GM10248 (cell line): ENCODE results near the gene ATPAF2.
A peak's percentile ranks its signal among the peaks of the same experiment; 100 is the strongest.

ENCODE experiments used
- CTCF ChIA-PET: fragments of 300-600 bp; sonication (Branson Sonifier 250); formaldehyde crosslinking; extraction: SDS; loops from one replicate; lab custom pipeline; 2021; ENCODE audit warnings: antibody characterized with exemption; lab: Yijun Ruan, JAX
- POLR2A ChIA-PET: fragments of 350-650 bp; sonication (Branson Sonifier 250); formaldehyde crosslinking; extraction: SDS; loops from one replicate; lab custom pipeline; 2020; ENCODE audit warnings: antibody characterized with exemption; lab: Yijun Ruan, JAX
- DNase-seq: peaks from one replicate; pipeline ENCODE4 v3.0.0; 2012; ENCODE audit errors: extremely low spot score
- TF ChIP-seq, protein P1 (sequence below): IDR thresholded peaks from 2 replicates; pipeline ENCODE4 v1.5.1; 2012; ENCODE audit warnings: mild to moderate bottlenecking, low read depth; ENCODE audit errors: extremely low read depth, missing control alignments, control extremely low read depth

The ATPAF2 gene

DNA sequence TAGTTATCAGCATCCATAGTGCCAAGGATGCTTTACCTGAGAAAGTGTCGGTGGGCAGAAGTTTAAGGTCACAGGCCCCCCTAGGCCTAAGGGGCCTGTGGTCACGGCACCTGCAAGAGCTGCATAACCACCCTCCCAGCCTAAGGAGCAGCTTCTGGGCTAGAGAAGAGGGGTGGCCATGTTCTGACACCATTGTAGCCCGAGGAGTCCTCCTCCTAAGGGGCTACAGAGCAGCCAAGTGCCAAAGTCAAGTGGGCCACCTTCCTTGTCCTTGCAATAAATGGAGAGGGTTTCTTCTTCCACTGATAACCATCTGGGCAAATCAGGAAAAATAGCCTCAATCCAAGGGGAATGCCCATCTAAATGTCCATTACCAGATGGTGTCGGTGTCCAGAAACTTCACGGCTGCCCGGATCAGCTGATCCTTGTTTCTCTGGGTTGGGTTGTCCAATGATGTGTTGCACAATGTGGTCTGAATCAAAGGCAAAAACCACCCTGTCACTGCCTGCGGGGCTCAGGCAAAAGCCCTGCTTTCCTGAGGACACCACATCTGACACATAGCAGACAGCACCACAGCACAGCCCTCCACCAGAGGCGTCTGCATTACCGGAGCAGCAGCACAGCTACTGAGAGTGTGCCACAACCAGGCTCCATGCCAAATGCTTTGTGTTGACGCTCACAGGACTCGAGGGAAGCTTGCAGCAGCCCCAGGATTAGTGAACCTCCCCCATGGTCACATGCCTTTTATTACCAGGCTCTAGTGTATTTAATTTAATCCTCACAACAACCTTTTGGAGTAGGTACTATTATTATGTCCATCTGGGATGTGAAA is 12.8 kb downstream of the ATPAF2 start:
- ChIA-PET POLR2A (no interaction called here), CTCF (interaction anchor here (1.1 to 4.9 kb wide), 8 partner anchors 8 to 135 kb away, joined by 3 to 32 read pairs (median 4); no protein-coding TSS in a partner anchor)
- no peak for DNase-seq
- TF ChIP-seq, protein P1, sequence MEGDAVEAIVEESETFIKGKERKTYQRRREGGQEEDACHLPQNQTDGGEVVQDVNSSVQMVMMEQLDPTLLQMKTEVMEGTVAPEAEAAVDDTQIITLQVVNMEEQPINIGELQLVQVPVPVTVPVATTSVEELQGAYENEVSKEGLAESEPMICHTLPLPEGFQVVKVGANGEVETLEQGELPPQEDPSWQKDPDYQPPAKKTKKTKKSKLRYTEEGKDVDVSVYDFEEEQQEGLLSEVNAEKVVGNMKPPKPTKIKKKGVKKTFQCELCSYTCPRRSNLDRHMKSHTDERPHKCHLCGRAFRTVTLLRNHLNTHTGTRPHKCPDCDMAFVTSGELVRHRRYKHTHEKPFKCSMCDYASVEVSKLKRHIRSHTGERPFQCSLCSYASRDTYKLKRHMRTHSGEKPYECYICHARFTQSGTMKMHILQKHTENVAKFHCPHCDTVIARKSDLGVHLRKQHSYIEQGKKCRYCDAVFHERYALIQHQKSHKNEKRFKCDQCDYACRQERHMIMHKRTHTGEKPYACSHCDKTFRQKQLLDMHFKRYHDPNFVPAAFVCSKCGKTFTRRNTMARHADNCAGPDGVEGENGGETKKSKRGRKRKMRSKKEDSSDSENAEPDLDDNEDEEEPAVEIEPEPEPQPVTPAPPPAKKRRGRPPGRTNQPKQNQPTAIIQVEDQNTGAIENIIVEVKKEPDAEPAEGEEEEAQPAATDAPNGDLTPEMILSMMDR: no peak

DNA sequence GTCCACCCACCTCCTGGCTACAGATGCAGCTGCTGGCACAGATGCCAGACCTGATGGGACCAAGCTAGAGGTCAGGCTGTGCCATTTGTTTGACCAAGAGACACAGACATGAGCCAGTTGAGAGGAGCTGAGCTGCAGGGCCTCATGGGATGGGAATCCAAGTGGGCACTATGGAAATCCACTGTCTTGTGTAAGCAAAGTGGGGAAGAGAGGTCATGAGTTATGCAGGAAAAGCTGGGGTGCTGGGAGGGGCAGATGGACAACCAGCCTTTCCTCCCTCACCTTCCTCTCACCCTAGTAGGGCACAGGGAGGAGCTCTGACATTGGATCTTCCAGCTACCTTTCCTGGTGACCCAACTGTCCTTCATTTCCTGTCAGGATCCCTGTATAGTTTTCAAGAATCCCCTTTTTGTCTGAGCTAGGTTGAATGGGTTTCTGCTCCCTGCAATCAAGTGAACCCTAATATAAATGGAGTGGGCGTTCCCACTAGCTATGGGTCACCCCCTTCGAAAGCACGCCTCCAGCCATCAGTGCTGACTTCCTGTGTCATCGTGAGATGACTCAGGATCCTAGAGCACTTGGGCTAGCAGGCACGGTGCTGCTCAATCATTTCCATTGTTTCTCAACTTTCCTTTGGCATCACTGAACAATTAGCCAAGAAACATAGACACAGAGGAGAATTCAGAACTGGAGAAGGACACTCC is 13.6 kb downstream of the ATPAF2 start:
- ChIA-PET POLR2A (no interaction called here), CTCF (interaction anchor here (1.0 to 4.9 kb wide), 9 partner anchors 9 to 134 kb away, joined by 3 to 32 read pairs (median 4); no protein-coding TSS in a partner anchor)
- peak; percentile 79 for DNase-seq
- TF ChIP-seq, protein P1: no peak

DNA sequence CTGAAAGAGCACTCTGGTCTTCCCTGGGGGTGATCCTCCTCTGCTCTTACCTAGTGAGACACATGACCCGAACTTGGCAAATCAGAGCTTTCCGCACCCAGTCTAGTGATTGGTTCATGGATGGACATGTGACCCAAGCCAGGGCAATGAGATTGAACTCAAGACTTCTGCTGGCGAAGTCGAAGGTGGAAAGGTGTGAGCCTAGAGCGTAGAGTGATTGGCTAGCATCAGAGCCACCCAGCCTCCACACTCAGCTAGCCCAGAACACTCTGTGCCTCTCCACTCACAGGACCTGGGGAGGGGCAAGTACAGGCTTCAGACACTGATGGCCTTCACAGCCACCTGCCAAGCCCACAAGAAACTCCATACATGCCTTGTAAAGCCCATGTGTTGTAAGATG is 17.6 kb downstream of the ATPAF2 start:
- TF ChIP-seq, protein P1: no peak

DNA sequence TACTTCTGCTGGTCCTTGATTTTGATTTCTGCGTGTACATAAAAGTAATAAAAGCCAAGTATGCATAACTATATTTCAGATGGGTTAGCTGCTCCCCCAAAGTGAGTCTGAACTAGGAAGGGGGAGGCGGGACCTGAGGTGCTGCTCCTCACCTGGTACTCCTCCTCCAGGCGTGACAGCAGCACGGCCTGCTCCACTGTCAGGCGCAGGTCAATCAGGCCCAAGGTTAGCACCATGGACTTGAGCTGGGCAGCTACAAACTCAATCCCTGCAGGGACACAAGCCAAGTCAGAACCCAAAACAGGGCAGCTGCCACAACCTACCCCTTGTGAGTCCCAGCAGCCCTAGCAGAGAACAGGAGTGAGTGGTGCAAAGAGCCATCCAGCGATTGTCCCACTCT is 18.0 kb downstream of the ATPAF2 start:
- ChIA-PET CTCF (interaction anchor here (1.1 to 3.3 kb wide), 3 partner anchors 13 to 36 kb away, joined by 3 to 16 read pairs (median 6); no protein-coding TSS in a partner anchor), POLR2A (interaction anchor here (0.6 kb wide), 1 partner anchor 267 kb away, joined by 4 read pairs; no protein-coding TSS in a partner anchor)
- TF ChIP-seq, protein P1: no peak
- no peak for DNase-seq

More for the DNA sequence above, 17.6 kb downstream of the ATPAF2 start:
- no peak for DNase-seq
- ChIA-PET POLR2A (interaction anchor here (0.6 kb wide), 1 partner anchor 267 kb away, joined by 4 read pairs; no protein-coding TSS in a partner anchor), CTCF (interaction anchor here (1.0 to 3.3 kb wide), 4 partner anchors 12 to 102 kb away, joined by 3 to 16 read pairs (median 5); no protein-coding TSS in a partner anchor)

DNA sequence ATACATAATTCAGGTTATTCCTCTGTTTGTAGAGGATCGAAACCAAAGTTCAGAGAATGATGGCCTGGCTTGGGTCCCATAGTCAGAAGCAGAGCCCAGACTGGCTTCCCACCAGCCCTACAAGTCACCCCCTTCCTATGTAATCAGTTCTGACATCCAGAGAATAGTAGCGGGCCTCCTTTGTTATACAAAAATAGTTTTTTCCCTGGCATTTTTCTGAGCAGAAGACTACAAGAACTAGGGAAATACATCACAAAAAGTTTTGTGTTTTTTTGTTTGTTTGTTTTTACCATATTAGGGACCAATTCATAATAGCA is 19.2 kb downstream of the ATPAF2 start:
- TF ChIP-seq, protein P1: no peak
- CTCF ChIA-PET: interaction anchor here (3.3 kb wide), 1 partner anchor 14 kb away, joined by 16 read pairs; no protein-coding TSS in a partner anchor
- DNase-seq: no peak
- POLR2A ChIA-PET: no interaction called here

DNA sequence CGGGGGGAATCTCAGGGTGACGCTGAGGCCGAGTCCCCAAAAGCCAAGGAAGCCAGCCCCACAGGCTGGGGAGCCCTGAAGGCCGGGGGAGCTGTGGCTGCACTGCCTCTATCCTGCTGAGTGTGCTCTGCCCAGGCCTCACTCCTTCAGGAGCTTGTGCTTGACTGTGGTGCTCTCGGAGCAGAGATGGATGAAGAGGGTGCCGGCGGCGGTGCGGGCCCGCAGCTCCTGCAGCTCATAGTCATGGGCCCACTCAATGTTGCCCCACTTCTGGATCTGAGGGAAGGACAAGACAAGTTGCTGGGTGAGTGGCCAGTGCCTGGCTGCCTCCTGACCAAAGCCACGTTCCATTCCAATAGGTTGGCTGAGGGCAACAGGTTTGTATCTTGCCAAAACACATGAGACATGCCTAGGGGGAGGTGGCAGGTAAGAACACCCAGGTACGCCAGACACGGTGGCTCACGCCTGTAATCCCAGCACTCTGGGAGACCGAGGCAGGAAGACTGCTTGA is 20.5 kb downstream of the ATPAF2 start:
- no peak for DNase-seq
- POLR2A ChIA-PET: no interaction called here
- CTCF ChIA-PET: interaction anchor here (1.0 kb wide), 1 partner anchor 15 kb away, joined by 3 read pairs; no protein-coding TSS in a partner anchor
- TF ChIP-seq, protein P1: no peak
